GM23338 (cell line): ENCODE results near the gene LY86. TPM values are rescaled to one million over a fixed set of nuclear protein-coding genes. Genes with fewer than 3 reads are reported as not detected.

Experiments
- ATAC-seq: fragments of 200-7000 bp; cut with Tn5 transposase; 3 replicates; pipeline ENCODE4 v1.9.1; 2020
- DNase-seq: peaks from one replicate; pipeline ENCODE4 v3.0.0-alpha.2; 2015; ENCODE audit warnings: low spot score
- H2AFZ ChIP-seq: fragments of 200-600 bp; sonication (generic); 2 replicates; pipeline ENCODE4 v1.8.0; 2016; ENCODE audit warnings: antibody characterized with exemption, mild to moderate bottlenecking, moderate library complexity
- H3F3A ChIP-seq: fragments of 200-600 bp; sonication (generic); replicated peaks from 2 replicates; pipeline ENCODE4 v1.8.0; 2017; ENCODE audit warnings: antibody characterized with exemption, mixed run types, low read depth
- H3K27ac ChIP-seq: fragments of 200-600 bp; sonication (generic); 2 replicates; pipeline ENCODE4 v1.6.1; 2016; ENCODE audit warnings: low read depth
- H3K27me3 ChIP-seq: fragments of 200-600 bp; sonication (generic); 2 replicates; pipeline ENCODE4 v1.8.0; 2016; ENCODE audit warnings: mild to moderate bottlenecking, mixed run types, moderate library complexity; ENCODE audit not compliant: insufficient read depth
- H3K36me3 ChIP-seq: fragments of 200-600 bp; sonication (generic); 2 replicates; pipeline ENCODE4 v1.8.0; 2016; ENCODE audit warnings: mild to moderate bottlenecking; ENCODE audit not compliant: insufficient read depth
- H3K4me1 ChIP-seq: fragments of 200-600 bp; sonication (generic); 2 replicates; pipeline ENCODE4 v1.8.0; 2016; ENCODE audit warnings: mild to moderate bottlenecking, moderate library complexity; ENCODE audit not compliant: insufficient read depth
- H3K4me2 ChIP-seq: fragments of 200-600 bp; sonication (generic); 2 replicates; pipeline ENCODE4 v1.7.1; 2017; ENCODE audit warnings: mixed run types
- H3K4me3 ChIP-seq: fragments of 200-600 bp; sonication (generic); 2 replicates; pipeline ENCODE4 v1.6.1; 2016; ENCODE audit warnings: mixed run types
- H3K79me2 ChIP-seq: fragments of 200-600 bp; sonication (generic); replicated peaks from 2 replicates; pipeline ENCODE4 v1.8.0; 2017; ENCODE audit warnings: mild to moderate bottlenecking; ENCODE audit not compliant: insufficient read depth
- H3K9me2 ChIP-seq: fragments of 200-600 bp; sonication (generic); 2 replicates; pipeline ENCODE4 v1.8.0; 2017; ENCODE audit not compliant: insufficient read depth
- H4K20me1 ChIP-seq: fragments of 200-600 bp; sonication (generic); replicated peaks from 2 replicates; pipeline ENCODE4 v1.8.0; 2017; ENCODE audit warnings: mild to moderate bottlenecking; ENCODE audit not compliant: insufficient read depth
- H3K27ac Mint-ChIP-seq: 2 replicates; pipeline ENCODE4 v1.8.0; 2020; ENCODE audit warnings: inconsistent platforms, mild to moderate bottlenecking, moderate library complexity, mixed read lengths
- H3K27me3 Mint-ChIP-seq: 3 replicates; pipeline ENCODE4 v1.8.0; 2022; ENCODE audit warnings: low read depth, mild to moderate bottlenecking, moderate library complexity, mixed read lengths, inconsistent platforms; ENCODE audit not compliant: insufficient read depth, poor library complexity
- H3K36me3 Mint-ChIP-seq: 3 replicates; pipeline ENCODE4 v1.8.0; 2021; ENCODE audit warnings: low read depth, mild to moderate bottlenecking, inconsistent platforms, moderate library complexity, mixed read lengths
- H3K4me1 Mint-ChIP-seq: 3 replicates; pipeline ENCODE4 v1.8.0; 2020; ENCODE audit warnings: mild to moderate bottlenecking, inconsistent platforms, mixed read lengths
- H3K4me3 Mint-ChIP-seq: 3 replicates; pipeline ENCODE4 v1.8.0; 2021; ENCODE audit warnings: moderate library complexity, mild to moderate bottlenecking, inconsistent platforms, mixed read lengths
- H3K9me3 Mint-ChIP-seq: 3 replicates; pipeline ENCODE4 v1.8.0; 2020; ENCODE audit warnings: moderate library complexity, mild to moderate bottlenecking, inconsistent platforms, mixed read lengths
- CREB1 ChIP-seq: fragments of 250-450 bp; sonication (Bioruptor Pico); IDR thresholded peaks from 2 replicates; pipeline ENCODE4 v1.5.0; 2020; ENCODE audit warnings: low read depth, mild to moderate bottlenecking, moderate library complexity
- EZH2 ChIP-seq: fragments of 200-600 bp; sonication (generic); IDR thresholded peaks from one replicate; pipeline ENCODE4 v1.8.0; 2017; ENCODE audit warnings: antibody characterized with exemption, mild to moderate bottlenecking, low read depth; ENCODE audit not compliant: unreplicated experiment
- EZH2phosphoT487 ChIP-seq: fragments of 200-600 bp; sonication (generic); IDR thresholded peaks from one replicate; pipeline ENCODE4 v1.8.1; 2018; ENCODE audit warnings: antibody characterized with exemption; ENCODE audit not compliant: unreplicated experiment
- JUNB ChIP-seq: IDR thresholded peaks from one replicate; pipeline ENCODE4 v1.6.1; 2016; ENCODE audit warnings: antibody characterized with exemption; ENCODE audit not compliant: unreplicated experiment
- NANOG ChIP-seq: IDR thresholded peaks from 2 replicates; pipeline ENCODE4 v1.6.1; 2016; ENCODE audit warnings: antibody characterized with exemption, borderline replicate concordance
- POLR2AphosphoS5 ChIP-seq: IDR thresholded peaks from 2 replicates; pipeline ENCODE4 v1.6.1; 2016; ENCODE audit warnings: antibody characterized with exemption, low read depth
- STAT1 ChIP-seq: IDR thresholded peaks from one replicate; pipeline ENCODE4 v1.6.1; 2016; ENCODE audit warnings: antibody characterized with exemption; ENCODE audit not compliant: unreplicated experiment
- ZNF114 ChIP-seq: fragments of 250-450 bp; sonication (Bioruptor Pico); IDR thresholded peaks from 2 replicates; pipeline ENCODE4 v1.5.0; 2020; ENCODE audit warnings: mild to moderate bottlenecking, moderate library complexity
- ZNF331 ChIP-seq: fragments of 250-450 bp; sonication (Bioruptor Pico); IDR thresholded peaks from 2 replicates; pipeline ENCODE4 v1.5.0; 2020; ENCODE audit warnings: low read depth, mild to moderate bottlenecking, moderate library complexity
- long read RNA-seq: library from polyadenylated mRNA; unstranded; transcript quantifications from one replicate; pipeline ENCODE4 v2.0.0, GENCODE V29; 2020; ENCODE audit not compliant: unreplicated experiment
- polyA plus RNA-seq: library from polyadenylated mRNA; unstranded; fragments of >200 nt; fragmentation: Nextera tagmentation; extraction: Ambion mirVana; gene quantifications from 2 replicates; pipeline ENCODE4 v1.2.1, GENCODE V29; 2016
- total RNA-seq: library from RNA; depleted of rRNA; stranded (reverse); fragments of >200 nt; shearing (Covaris generic); gene quantifications from 2 replicates; pipeline ENCODE4 v1.2.3, GENCODE V29; 2014; rRNA removed
- TF ChIP-seq, protein P1 (sequence below), 2 experiments: fragments of 200-600 bp in 1 of 2; sonication (generic) in 1 of 2; conservative IDR thresholded peaks; 2 replicates each; pipeline versions ENCODE4 v1.5.1 to v1.6.1; 2016 to 2017; ENCODE audit warnings: antibody characterized with exemption in 2 of 2, low read depth in 2 of 2, mild to moderate bottlenecking in 2 of 2, moderate library complexity in 1 of 2
- TF ChIP-seq, protein P2 (sequence below): fragments of 250-450 bp; sonication (Bioruptor Pico); IDR thresholded peaks from 2 replicates; pipeline ENCODE4 v1.5.0; 2020; ENCODE audit warnings: mild to moderate bottlenecking, moderate library complexity
- TF ChIP-seq, protein P3 (sequence below): IDR thresholded peaks from one replicate; pipeline ENCODE4 v1.6.1; 2018; ENCODE audit warnings: antibody characterized with exemption; ENCODE audit not compliant: unreplicated experiment
- TF ChIP-seq, protein P4 (sequence below): IDR thresholded peaks from 2 replicates; pipeline ENCODE4 v1.6.1; 2016; ENCODE audit warnings: antibody characterized with exemption

LY86 gene
- total RNA-seq (not detected in 2 replicates), polyA plus RNA-seq (0.28 and 0.29 TPM in 2 replicates)
- long read RNA-seq, result 0 reads

DNA sequence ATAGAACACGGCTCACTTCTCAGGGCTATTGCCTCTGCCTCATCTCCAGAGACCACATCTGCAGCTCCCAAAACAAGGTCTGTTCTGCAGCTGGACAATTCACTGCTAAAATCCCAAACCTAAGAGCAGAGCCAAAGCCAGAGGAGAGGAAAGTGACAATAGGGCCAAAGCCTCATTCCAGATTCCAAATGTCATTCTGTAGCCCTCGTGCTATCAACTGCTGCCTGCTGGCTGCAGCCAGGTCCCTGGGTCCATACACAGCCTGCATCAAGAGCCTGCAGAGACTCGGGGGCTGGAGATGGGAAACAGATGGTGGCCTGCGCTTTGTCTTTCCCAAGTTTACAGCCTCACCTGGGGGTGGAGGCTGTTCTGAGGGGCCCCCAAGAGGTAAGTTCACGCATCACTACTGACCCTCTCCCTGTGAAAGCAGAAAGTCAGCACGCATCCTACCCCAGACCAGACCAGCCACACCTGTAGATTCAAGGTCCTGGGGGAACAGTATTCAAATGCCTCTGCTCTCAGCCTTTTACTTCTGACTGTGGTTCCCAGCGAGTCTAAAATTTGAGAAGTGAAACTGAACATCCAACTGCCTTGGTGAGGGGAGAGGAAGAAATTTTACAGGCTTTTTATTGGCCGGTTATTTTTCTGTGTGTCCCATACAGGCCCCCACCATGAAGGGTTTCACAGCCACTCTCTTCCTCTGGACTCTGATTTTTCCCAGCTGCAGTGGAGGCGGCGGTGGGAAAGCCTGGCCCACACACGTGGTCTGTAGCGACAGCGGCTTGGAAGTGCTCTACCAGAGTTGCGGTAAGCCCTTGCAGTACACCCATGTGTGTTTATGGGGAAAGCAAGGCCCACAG lies at the start of gene LY86:
TSS of gene LY86 (plus strand) at position 657 of the 860 bp plus-strand sequence. CDS start at position 672, 15 bp downstream.
- Histone ChIP-seq H3K9me2 (peaks cover 7% of the 10 kb centered on the region; the same call in 1 of the 2 replicates), H3K4me2 (no peak within 1 kb of the TSS), H3F3A (no peaks in the 10 kb centered on the region), H2AFZ (peak within 1 kb of the TSS; percentile 63; the same call in 1 of the 2 replicates), H3K79me2 (no peaks in the 10 kb centered on the region), H4K20me1 (no peaks in the 10 kb centered on the region), H3K27ac (no peak within 1 kb of the TSS), H3K27me3 (no peaks in the 10 kb centered on the region), H3K36me3 (no peaks in the 10 kb centered on the region), H3K4me1 (no peaks in the 10 kb centered on the region), H3K4me3 (no peak within 1 kb of the TSS)
- Mint-ChIP-seq H3K27me3 (peaks cover 4% of the 10 kb centered on the region), H3K27ac (no peak within 1 kb of the TSS), H3K4me3 (no peak within 1 kb of the TSS), H3K4me1 (peaks cover 11% of the 10 kb centered on the region), H3K36me3 (peaks cover 5% of the 10 kb centered on the region; the same call in 1 of the 3 replicates), H3K9me3 (peaks cover 11% of the 10 kb centered on the region; the same call in 2 of the 3 replicates)
- no peak for TF ChIP-seq POLR2AphosphoS5
- TF ChIP-seq EZH2, result no peak
- TF ChIP-seq NANOG, result no peak
- no peak for TF ChIP-seq JUNB
- no peak for TF ChIP-seq ZNF114 (CRISPR knock-in tag)
- TF ChIP-seq, protein P1, sequence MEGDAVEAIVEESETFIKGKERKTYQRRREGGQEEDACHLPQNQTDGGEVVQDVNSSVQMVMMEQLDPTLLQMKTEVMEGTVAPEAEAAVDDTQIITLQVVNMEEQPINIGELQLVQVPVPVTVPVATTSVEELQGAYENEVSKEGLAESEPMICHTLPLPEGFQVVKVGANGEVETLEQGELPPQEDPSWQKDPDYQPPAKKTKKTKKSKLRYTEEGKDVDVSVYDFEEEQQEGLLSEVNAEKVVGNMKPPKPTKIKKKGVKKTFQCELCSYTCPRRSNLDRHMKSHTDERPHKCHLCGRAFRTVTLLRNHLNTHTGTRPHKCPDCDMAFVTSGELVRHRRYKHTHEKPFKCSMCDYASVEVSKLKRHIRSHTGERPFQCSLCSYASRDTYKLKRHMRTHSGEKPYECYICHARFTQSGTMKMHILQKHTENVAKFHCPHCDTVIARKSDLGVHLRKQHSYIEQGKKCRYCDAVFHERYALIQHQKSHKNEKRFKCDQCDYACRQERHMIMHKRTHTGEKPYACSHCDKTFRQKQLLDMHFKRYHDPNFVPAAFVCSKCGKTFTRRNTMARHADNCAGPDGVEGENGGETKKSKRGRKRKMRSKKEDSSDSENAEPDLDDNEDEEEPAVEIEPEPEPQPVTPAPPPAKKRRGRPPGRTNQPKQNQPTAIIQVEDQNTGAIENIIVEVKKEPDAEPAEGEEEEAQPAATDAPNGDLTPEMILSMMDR (conservative IDR thresholded peaks at IDR 0.05; ENCODE audit: low read depth in 2 of 2), result no peak
- TF ChIP-seq, protein P2, sequence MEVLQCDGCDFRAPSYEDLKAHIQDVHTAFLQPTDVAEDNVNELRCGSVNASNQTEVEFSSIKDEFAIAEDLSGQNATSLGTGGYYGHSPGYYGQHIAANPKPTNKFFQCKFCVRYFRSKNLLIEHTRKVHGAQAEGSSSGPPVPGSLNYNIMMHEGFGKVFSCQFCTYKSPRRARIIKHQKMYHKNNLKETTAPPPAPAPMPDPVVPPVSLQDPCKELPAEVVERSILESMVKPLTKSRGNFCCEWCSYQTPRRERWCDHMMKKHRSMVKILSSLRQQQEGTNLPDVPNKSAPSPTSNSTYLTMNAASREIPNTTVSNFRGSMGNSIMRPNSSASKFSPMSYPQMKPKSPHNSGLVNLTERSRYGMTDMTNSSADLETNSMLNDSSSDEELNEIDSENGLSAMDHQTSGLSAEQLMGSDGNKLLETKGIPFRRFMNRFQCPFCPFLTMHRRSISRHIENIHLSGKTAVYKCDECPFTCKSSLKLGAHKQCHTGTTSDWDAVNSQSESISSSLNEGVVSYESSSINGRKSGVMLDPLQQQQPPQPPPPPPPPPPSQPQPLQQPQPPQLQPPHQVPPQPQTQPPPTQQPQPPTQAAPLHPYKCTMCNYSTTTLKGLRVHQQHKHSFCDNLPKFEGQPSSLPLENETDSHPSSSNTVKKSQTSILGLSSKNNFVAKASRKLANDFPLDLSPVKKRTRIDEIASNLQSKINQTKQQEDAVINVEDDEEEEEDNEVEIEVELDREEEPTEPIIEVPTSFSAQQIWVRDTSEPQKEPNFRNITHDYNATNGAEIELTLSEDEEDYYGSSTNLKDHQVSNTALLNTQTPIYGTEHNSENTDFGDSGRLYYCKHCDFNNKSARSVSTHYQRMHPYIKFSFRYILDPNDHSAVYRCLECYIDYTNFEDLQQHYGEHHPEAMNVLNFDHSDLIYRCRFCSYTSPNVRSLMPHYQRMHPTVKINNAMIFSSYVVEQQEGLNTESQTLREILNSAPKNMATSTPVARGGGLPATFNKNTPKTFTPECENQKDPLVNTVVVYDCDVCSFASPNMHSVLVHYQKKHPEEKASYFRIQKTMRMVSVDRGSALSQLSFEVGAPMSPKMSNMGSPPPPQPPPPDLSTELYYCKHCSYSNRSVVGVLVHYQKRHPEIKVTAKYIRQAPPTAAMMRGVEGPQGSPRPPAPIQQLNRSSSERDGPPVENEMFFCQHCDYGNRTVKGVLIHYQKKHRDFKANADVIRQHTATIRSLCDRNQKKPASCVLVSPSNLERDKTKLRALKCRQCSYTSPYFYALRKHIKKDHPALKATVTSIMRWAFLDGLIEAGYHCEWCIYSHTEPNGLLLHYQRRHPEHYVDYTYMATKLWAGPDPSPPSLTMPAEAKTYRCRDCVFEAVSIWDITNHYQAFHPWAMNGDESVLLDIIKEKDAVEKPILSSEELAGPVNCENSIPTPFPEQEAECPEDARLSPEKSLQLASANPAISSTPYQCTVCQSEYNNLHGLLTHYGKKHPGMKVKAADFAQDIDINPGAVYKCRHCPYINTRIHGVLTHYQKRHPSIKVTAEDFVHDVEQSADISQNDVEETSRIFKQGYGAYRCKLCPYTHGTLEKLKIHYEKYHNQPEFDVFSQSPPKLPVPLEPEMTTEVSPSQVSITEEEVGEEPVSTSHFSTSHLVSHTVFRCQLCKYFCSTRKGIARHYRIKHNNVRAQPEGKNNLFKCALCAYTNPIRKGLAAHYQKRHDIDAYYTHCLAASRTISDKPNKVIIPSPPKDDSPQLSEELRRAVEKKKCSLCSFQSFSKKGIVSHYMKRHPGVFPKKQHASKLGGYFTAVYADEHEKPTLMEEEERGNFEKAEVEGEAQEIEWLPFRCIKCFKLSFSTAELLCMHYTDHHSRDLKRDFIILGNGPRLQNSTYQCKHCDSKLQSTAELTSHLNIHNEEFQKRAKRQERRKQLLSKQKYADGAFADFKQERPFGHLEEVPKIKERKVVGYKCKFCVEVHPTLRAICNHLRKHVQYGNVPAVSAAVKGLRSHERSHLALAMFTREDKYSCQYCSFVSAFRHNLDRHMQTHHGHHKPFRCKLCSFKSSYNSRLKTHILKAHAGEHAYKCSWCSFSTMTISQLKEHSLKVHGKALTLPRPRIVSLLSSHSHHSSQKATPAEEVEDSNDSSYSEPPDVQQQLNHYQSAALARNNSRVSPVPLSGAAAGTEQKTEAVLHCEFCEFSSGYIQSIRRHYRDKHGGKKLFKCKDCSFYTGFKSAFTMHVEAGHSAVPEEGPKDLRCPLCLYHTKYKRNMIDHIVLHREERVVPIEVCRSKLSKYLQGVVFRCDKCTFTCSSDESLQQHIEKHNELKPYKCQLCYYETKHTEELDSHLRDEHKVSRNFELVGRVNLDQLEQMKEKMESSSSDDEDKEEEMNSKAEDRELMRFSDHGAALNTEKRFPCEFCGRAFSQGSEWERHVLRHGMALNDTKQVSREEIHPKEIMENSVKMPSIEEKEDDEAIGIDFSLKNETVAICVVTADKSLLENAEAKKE (CRISPR knock-in tag), result no peak
- TF ChIP-seq EZH2phosphoT487, result no peak
- TF ChIP-seq, protein P3, sequence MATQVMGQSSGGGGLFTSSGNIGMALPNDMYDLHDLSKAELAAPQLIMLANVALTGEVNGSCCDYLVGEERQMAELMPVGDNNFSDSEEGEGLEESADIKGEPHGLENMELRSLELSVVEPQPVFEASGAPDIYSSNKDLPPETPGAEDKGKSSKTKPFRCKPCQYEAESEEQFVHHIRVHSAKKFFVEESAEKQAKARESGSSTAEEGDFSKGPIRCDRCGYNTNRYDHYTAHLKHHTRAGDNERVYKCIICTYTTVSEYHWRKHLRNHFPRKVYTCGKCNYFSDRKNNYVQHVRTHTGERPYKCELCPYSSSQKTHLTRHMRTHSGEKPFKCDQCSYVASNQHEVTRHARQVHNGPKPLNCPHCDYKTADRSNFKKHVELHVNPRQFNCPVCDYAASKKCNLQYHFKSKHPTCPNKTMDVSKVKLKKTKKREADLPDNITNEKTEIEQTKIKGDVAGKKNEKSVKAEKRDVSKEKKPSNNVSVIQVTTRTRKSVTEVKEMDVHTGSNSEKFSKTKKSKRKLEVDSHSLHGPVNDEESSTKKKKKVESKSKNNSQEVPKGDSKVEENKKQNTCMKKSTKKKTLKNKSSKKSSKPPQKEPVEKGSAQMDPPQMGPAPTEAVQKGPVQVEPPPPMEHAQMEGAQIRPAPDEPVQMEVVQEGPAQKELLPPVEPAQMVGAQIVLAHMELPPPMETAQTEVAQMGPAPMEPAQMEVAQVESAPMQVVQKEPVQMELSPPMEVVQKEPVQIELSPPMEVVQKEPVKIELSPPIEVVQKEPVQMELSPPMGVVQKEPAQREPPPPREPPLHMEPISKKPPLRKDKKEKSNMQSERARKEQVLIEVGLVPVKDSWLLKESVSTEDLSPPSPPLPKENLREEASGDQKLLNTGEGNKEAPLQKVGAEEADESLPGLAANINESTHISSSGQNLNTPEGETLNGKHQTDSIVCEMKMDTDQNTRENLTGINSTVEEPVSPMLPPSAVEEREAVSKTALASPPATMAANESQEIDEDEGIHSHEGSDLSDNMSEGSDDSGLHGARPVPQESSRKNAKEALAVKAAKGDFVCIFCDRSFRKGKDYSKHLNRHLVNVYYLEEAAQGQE, result no peak
- TF ChIP-seq ZNF331, result no peak
- no peak for TF ChIP-seq STAT1
- no peak for TF ChIP-seq CREB1 (CRISPR knock-in tag)
- TF ChIP-seq, protein P4, sequence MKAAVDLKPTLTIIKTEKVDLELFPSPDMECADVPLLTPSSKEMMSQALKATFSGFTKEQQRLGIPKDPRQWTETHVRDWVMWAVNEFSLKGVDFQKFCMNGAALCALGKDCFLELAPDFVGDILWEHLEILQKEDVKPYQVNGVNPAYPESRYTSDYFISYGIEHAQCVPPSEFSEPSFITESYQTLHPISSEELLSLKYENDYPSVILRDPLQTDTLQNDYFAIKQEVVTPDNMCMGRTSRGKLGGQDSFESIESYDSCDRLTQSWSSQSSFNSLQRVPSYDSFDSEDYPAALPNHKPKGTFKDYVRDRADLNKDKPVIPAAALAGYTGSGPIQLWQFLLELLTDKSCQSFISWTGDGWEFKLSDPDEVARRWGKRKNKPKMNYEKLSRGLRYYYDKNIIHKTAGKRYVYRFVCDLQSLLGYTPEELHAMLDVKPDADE, result no peak
- ATAC-seq, result peak; percentile 63
- DNase-seq, result peak; percentile 6
